H54 (cell line): ENCODE data around the gene GABBR2.

Source experiments
- DNase-seq: peaks from one replicate; pipeline ENCODE4 v3.0.0; 2011; ENCODE audit warnings: low spot score, mixed read lengths; ENCODE audit not compliant: insufficient read length
- FAIRE-seq: peaks from 3 replicates; lab custom pipeline; 2011; peaks lifted over from hg19 to GRCh38; lab: Jason Lieb, UNC
- POLR2A ChIP-seq: IDR thresholded peaks from 2 replicates; pipeline ENCODE4 v1.6.1; 2011; ENCODE audit warnings: low read depth, mild to moderate bottlenecking, low read length

The GABBR2 gene

DNA sequence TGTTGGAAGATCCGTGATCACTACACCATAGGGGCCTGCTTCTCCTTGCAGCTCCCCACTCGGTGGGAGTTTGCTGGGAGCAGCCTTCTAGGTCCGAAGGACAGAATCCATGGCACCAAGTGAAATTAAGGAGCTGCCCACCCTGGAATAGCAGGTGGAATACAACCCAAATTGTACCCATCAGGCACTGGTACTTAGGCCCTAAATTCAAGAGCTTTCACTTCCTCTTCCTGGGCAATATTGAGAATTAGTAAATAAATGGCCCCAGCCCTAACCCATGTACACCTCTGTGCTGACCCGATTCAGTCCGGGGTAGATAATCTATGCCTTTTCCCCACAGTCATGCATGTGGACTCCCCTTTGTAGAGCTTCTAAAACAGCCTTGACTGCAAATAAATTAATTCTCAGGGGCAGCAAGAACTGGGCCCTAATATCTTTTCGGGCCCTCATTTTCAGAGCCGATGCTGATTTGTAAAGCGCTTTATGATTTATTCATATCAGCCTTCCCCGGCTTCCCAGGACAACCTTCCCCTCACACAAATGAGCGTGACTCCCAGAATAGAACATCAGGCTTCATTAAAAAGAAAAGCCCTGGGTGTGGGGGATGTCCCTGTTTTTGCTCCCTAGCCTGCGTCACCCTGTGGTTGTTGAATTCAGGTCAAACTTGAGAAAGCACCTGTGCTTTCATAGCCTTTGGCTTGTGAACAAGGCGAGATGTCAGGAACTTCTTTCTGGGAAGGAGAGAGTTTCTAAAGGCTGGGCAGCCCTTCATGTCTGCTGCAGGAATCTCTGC lies 327.2 kb downstream of the GABBR2 start:
- DNase-seq (no peak), FAIRE-seq (no peak)
- no peak for TF ChIP-seq POLR2A

DNA sequence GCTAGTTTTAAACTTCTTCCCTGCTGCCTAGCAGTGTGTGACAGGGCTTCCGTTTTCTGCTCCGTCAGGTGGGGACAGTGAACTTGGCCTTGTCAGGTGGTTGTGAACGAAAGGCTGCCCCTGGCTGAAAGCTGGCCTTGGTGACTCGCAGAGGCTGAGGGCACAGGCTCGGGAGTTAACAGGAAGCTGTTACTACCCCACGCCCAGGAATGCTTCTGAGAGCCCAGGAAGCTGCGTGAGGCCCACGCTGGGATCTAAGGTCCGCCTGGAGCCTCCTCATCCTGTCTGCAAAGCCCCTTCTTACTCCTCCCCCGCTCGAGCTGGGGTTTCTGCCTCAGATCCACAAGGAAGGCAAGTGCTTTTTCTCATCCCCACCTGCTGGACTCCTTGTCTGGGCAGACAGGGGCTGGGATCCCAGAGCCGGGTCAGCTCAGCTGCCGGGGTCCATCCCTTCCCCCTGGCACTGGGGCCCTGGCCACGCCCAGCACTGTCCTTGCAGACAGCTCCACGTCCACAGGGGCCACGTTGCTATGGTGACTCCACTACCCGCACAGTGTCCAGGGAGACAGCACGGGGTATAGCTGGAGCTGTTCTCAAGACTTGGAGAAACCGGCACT lies 328.6 kb downstream of the GABBR2 start:
- DNase-seq (peak; percentile 91), FAIRE-seq (no peak)
- no peak for TF ChIP-seq POLR2A

DNA sequence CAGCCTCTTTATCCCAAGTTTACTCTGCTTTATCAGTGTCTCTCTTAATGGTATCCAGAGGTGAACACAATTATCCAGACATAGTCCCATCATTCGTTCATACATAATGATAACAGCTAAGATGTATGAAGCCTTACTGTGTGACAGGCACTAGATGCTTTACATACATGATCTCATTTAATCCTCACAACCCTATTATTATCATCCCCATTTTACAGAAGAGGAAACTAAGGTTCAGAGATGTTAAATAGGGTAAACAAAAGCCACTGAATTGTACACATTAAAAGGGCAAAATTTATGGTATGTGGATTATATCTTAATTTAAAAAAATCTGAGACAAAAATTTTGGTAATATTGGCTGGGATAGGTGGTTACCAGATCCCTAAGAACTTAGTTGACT lies 329.2 kb downstream of the GABBR2 start:
- no peak for DNase-seq
- no peak for FAIRE-seq
- no peak for TF ChIP-seq POLR2A

DNA sequence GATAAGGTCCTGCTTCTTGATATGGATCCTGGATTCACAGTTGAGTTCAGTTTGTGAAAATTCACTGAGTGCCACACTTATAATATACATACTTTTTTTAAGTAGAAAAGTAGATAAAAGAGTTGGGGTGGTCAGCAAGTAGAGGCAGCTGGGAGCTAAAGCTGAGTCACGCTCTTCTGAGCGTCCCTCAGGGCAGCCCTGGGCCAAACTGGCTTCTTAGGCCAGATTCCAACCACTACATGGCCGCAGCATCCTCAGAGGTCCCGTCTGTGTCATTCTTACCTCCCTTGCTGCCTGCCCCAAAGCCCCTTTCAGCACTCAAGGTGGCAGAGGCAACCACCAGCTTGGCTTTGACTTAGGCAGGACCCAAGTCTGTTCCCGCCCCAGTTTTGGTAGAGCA lies 329.9 kb downstream of the GABBR2 start:
- FAIRE-seq (no peak), DNase-seq (no peak)
- no peak for TF ChIP-seq POLR2A

DNA sequence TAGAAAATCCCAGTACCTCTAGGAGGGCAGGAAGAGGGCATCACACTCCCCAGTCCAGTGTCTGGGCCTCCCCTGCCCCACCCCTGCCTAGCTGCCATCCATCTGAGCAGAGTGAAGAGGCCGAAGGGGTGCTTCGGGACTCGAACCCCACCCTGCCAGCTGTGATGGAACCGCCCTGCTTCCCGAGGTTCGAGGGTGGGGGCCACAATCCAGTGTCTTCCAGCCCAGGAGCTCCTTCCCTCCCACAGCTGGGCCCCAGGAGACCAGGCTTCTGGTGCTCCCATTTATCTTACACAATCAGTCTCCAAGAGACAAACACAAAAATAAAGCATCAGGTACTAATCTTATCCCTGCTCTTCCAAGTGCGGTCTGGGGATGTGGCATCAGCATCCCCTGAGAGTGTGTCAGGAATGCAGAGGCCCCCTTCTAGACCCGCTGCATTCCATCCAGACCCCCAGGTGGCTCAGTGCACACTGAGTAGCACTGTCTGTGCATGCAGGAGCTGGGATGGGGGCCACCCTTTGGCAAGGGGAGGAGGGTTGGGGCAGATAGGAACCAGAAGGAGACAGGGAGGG lies 330.4 kb downstream of the GABBR2 start:
- no peak for TF ChIP-seq POLR2A
- DNase-seq: no peak
- FAIRE-seq: no peak

DNA sequence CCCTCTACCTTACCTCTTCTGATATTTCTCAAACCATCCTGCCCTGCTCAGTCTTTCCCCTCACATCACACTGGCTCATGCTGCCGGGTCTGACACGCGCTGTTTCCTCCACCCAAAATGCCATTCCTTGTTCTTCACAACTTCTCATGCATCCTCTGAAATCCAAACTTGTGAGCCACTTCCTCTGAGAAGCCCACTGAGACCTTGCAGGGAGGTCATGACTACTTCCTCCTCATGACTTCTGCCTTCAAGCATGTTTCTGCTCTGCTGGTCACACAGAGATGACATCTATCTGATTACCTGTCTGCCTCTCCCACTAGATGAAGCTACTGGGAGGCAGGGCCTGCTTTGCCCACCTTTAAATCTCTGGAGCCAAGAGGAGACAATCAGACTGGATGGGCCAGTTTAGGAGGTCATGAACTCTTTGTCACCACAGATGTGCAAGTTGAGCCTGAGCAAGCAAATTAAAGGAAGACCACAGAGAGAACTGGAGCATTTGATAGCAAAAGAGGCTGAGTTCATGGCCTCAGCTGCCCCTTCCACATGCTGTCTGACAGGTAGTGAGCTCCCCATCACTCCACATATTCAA lies 333.5 kb downstream of the GABBR2 start:
- no peak for FAIRE-seq
- DNase-seq: peak; percentile 42
- no peak for TF ChIP-seq POLR2A

DNA sequence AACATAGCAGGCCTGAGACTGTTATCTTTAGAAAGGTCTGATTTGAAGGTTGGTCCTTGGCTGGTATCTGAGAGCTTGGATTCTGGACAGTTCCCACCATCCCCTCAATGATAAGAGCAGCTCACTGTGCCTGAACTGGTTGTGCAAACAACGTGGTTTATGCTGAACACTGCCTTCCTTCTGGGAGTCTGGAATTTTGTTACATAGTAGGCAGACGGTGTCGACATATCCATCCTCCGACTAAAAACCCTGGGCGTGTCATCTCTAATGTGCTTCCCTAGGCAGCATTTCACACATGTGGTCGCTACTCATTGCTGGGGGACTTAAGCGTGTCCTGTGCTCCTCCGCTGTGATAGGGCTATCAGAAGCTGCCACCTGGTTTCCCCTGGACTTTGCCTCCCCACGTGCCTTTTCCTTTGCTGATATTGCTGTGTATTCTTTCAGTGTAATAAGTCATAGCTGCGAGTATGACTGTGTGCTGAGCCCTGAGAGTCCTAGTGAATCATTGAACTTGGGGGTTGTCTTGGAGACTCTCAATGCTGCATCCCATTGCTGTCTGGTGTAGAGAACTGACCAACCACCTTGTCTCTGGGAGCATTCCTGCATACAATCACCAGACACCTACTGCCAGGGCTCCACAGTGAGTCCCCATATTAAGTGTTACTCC lies 334.2 kb downstream of the GABBR2 start:
- no peak for TF ChIP-seq POLR2A
- FAIRE-seq (peak; percentile 55), DNase-seq (peak; percentile 95)

DNA sequence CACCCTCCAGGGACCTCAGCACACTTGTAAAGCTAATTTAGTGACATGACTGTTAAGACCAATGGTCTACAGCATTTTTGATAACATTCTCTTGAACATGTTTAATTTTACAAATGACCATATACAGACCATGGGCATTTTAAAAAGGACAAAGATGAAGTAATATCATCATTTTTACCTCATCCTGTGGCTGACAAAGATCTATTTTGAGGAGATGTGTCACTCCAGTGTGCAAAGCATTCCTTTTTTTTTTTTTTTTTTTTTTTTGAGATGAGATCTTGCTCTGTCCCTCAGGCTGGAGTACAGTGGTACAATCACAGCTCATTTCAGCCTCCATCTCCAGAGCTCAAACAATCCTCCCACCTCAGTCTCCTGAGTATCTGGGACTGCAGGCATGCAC lies 335.1 kb downstream of the GABBR2 start:
- DNase-seq (no peak), FAIRE-seq (no peak)
- TF ChIP-seq POLR2A: no peak

DNA sequence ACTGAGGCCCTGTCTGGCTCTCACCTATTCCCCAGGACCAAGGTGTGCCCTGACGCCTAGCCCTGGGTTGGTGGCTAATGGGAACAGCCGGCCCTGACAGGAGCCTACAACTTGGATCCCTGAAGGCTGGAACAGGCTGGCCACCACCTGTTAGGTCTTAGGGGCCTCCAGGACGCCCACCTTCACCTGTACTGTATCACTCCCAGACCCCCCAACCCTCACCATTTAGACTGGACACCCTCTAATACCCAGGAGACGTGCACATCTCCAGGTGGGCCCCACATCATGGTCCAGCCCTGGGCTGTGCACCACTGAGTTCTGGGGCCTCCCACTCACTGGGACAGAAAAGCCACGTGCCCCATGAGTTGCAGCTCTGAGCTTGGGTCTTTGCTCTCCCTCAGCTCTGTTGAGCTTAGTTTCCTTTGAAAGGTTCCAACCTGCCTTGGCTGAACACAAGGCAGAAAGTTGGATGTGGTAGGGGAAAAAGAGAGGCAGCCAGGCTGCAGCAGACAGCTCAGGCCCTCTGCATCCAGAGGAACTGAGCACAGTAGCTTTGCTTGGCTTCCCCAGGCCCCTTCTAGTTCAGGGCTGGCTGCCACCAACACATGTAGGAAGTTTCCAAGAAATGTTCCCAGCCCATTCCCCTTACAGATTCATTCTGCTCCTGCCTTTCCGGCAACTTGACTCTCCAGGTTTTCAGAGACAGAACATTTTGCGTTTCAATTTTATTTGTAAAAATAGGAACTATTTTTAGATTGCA lies 336.5 kb downstream of the GABBR2 start:
- DNase-seq (no peak), FAIRE-seq (no peak)
- TF ChIP-seq POLR2A: no peak

DNA sequence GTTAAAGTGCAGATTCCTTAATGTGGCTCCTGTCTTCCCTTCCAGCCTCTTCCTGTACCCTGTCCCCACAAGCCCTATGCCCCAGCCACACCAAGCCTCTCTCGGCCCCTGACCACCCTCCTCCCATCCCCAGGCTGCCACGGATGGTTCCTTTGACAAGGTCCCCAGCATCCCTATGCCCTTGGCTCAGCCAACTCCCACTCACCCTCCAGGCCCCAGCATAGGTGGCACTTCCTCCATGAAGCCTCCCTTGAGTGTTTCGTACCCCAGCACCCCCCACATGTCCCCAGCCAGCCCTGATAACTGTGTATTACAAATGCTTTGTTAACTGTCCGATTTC lies 337.8 kb downstream of the GABBR2 start:
- no peak for TF ChIP-seq POLR2A
- DNase-seq (no peak), FAIRE-seq (no peak)

DNA sequence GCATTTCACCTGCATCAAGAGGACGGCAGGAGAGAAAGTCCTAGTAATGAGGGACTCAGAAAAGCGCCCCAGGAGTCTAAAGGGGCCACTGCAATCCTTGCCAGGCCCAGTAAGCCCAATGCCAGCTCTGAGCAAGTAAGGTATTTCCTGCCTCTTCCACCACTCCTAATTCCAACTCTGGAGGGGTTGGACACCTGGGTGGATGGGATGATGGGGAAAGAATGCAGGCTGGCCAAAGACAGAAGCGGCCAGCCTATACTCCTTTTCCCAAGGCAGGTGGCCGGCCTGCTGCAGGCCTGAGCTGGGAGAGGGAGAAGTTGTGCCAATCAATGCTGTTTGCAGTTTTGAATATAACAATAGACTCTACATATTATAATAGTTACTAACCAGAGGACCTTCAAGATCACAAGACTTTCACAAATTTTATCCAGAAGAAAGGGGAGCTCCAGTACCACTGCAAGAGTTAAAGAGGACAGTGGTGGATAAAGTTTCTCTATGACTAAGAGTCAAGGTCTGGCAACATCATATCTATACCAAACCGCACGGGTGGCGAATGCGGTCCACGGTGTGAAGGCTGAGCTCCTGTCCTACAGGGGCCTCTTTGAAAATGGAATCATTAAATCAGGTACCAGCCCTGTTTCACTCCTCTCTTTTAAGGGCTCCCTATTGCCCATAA lies 338.3 kb downstream of the GABBR2 start:
- no peak for DNase-seq
- FAIRE-seq: no peak
- no peak for TF ChIP-seq POLR2A

DNA sequence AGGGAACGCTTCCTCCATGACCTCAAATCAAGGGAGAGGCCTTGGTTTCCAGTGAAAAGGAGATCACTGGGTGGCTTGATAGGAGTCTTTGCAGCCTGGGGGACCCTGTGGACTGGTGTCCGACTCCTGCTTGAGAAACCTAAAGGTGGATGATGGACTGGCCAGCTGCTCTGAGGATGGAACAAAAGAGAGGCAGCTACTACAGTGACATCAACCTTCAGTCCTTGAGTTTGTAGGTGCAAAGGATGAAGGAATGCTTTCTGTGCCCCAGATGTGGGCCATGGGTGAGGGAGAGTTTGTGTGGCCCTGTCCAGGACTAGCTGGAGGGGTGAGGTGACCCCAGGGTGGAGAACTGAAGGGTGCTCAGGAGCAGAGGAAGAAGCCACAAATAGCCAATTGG lies 338.8 kb downstream of the GABBR2 start:
- FAIRE-seq (no peak), DNase-seq (no peak)
- no peak for TF ChIP-seq POLR2A

DNA sequence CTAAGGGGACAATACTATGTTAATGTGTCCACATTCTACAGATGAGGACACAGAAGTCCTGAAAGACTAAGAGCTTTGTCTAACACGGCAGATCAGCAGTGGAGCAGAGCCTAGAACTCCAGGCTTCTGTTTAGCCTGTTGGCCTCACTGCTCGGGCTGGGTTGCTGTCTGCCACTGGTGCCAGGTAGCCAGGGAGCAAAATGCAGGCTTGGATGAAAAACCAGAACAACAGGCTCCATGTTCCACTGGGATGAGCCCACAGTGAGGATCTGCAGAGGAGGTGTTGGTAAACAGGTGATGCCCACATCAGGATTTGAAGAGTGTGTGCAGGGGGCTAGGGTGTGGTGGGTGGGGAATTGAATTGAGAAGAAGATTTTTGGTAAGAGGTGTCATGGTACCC lies 339.3 kb downstream of the GABBR2 start:
- DNase-seq (no peak), FAIRE-seq (no peak)
- TF ChIP-seq POLR2A: no peak
